IMR-90 (cell line): ENCODE measurements around the gene PRKAG2. TPM values are rescaled to one million over a fixed set of nuclear protein-coding genes. Genes with fewer than 3 reads are reported as not detected.

Experiments
- ATAC-seq: fragments of 200-7000 bp; cut with Tn5 transposase; 2 replicates; pipeline ENCODE4 v1.9.1; 2020; ENCODE audit warnings: low read depth, mild to moderate bottlenecking, moderate library complexity
- BruUV-seq: library from RNA; stranded (reverse); fragments of 400-500 nt; replicated peaks from 2 replicates; lab custom pipeline; 2021; lab: Mats Ljungman, UMichigan
- CTCF ChIA-PET: fragments of 300-600 bp; formaldehyde crosslinking; extraction: SDS; loops from one replicate; lab custom pipeline; 2021; ENCODE audit warnings: antibody characterized with exemption; lab: Yijun Ruan, JAX
- POLR2A ChIA-PET: fragments of 300-600 bp; sonication (Branson Sonifier 250); formaldehyde crosslinking; loops from one replicate; lab custom pipeline; 2022; ENCODE audit warnings: antibody characterized with exemption; ENCODE audit not compliant: unreplicated experiment; lab: Charles Lee
- DNase-seq: peaks from one replicate; pipeline ENCODE4 v3.0.0; 2013
- H2AFZ ChIP-seq: replicated peaks from 2 replicates; pipeline ENCODE3; 2013; ENCODE audit warnings: low read length, mild to moderate bottlenecking; ENCODE audit not compliant: poor library complexity
- H2AK5ac ChIP-seq: 2 replicates; pipeline ENCODE4 v1.6.1; 2013; ENCODE audit warnings: low read depth, low read length, inconsistent platforms
- H2AK9ac ChIP-seq: replicated peaks from 2 replicates; pipeline ENCODE3; 2013; ENCODE audit warnings: mild to moderate bottlenecking, low read depth, low read length, moderate library complexity; ENCODE audit not compliant: poor library complexity
- H2BK120ac ChIP-seq: 2 replicates; pipeline ENCODE4 v1.6.1; 2013; ENCODE audit warnings: low read depth, low read length, inconsistent platforms
- H2BK15ac ChIP-seq: 3 replicates; pipeline ENCODE4 v1.6.1; 2013; ENCODE audit warnings: low read depth, low read length, inconsistent platforms
- H2BK20ac ChIP-seq: 2 replicates; pipeline ENCODE4 v1.6.1; 2013; ENCODE audit warnings: low read depth, mild to moderate bottlenecking, inconsistent platforms, low read length, moderate library complexity
- H2BK5ac ChIP-seq: 2 replicates; pipeline ENCODE4 v1.6.1; 2013; ENCODE audit warnings: mild to moderate bottlenecking, low read depth, low read length, inconsistent platforms; ENCODE audit not compliant: poor library complexity, severe bottlenecking
- H3K14ac ChIP-seq: replicated peaks from 2 replicates; pipeline ENCODE4 v1.6.1; 2013; ENCODE audit warnings: low read depth, low read length, inconsistent platforms
- H3K18ac ChIP-seq: 2 replicates; pipeline ENCODE4 v1.6.1; 2013; ENCODE audit warnings: low read depth, low read length, control low read depth
- H3K23ac ChIP-seq: 2 replicates; pipeline ENCODE4 v1.6.1; 2013; ENCODE audit warnings: low read depth, low read length, inconsistent platforms
- H3K27ac ChIP-seq: 2 replicates; pipeline ENCODE4 v1.5.1; 2013; ENCODE audit warnings: mild to moderate bottlenecking, control low read depth, low read length; ENCODE audit not compliant: insufficient read depth
- H3K27me3 ChIP-seq: 2 replicates; pipeline ENCODE4 v1.6.1; 2013; ENCODE audit warnings: low read length; ENCODE audit not compliant: control insufficient read depth, insufficient read depth
- H3K36me3 ChIP-seq: 2 replicates; pipeline ENCODE4 v1.6.1; 2013; ENCODE audit warnings: low read length, mixed read lengths; ENCODE audit not compliant: control insufficient read depth, insufficient read depth
- H3K4ac ChIP-seq: 2 replicates; pipeline ENCODE4 v1.6.1; 2013; ENCODE audit warnings: low read depth, low read length, inconsistent platforms
- H3K4me1 ChIP-seq: 2 replicates; pipeline ENCODE4 v1.6.1; 2013; ENCODE audit warnings: low read length, mixed read lengths; ENCODE audit not compliant: control insufficient read depth, insufficient read depth
- H3K4me2 ChIP-seq: 2 replicates; pipeline ENCODE4 v1.6.1; 2013; ENCODE audit warnings: low read depth, mild to moderate bottlenecking, control low read depth, low read length, moderate library complexity
- H3K4me3 ChIP-seq: 2 replicates; pipeline ENCODE4 v1.5.1; 2013; ENCODE audit warnings: low read depth, mild to moderate bottlenecking, control low read depth, low read length, moderate library complexity; ENCODE audit not compliant: insufficient read depth
- H3K56ac ChIP-seq: 2 replicates; pipeline ENCODE4 v1.6.1; 2013; ENCODE audit warnings: low read length, inconsistent platforms; ENCODE audit not compliant: insufficient read depth; ENCODE audit errors: extremely low read depth
- H3K79me1 ChIP-seq, 2 experiments: 2 replicates each; pipeline ENCODE4 v1.6.1; 2013; ENCODE audit warnings: low read length in 2 of 2, inconsistent platforms in 1 of 2, low read depth in 1 of 2
- H3K9ac ChIP-seq: 2 replicates; pipeline ENCODE4 v1.6.1; 2013; ENCODE audit warnings: low read depth, low read length, control low read depth
- H3K9me1 ChIP-seq: 2 replicates; pipeline ENCODE4 v1.6.1; 2013; ENCODE audit warnings: low read length, inconsistent platforms; ENCODE audit not compliant: insufficient read depth
- H3K9me3 ChIP-seq: 2 replicates; pipeline ENCODE4 v1.6.1; 2013; ENCODE audit warnings: low read length; ENCODE audit not compliant: control insufficient read depth, insufficient read depth
- H4K20me1 ChIP-seq: 2 replicates; pipeline ENCODE4 v1.6.1; 2013; ENCODE audit warnings: low read length, inconsistent platforms; ENCODE audit not compliant: insufficient read depth
- H4K5ac ChIP-seq: 2 replicates; pipeline ENCODE4 v1.6.1; 2013; ENCODE audit warnings: mild to moderate bottlenecking, low read depth, low read length, control low read depth
- H4K8ac ChIP-seq, 2 experiments: 2 replicates each; pipeline ENCODE4 v1.6.1; 2013; ENCODE audit warnings: low read depth in 2 of 2, low read length in 2 of 2, control low read depth in 1 of 2, inconsistent platforms in 1 of 2
- H4K91ac ChIP-seq: 2 replicates; pipeline ENCODE4 v1.6.1; 2013; ENCODE audit warnings: low read depth, low read length, inconsistent platforms; ENCODE audit not compliant: insufficient read depth
- CEBPB ChIP-seq: IDR thresholded peaks from 2 replicates; pipeline ENCODE4 v1.6.1; 2012; ENCODE audit warnings: low read depth, low read length, improper control_type of control experiment
- CHD1 ChIP-seq: IDR thresholded peaks from 2 replicates; pipeline ENCODE4 v1.6.1; 2012; ENCODE audit warnings: low read depth, low read length, improper control_type of control experiment
- MAFK ChIP-seq: IDR thresholded peaks from 2 replicates; pipeline ENCODE4 v1.6.1; 2012; ENCODE audit warnings: low read depth, low read length, improper control_type of control experiment
- NFE2L2 ChIP-seq: fragments of 150-350 bp; IDR thresholded peaks from 2 replicates; pipeline ENCODE4 v1.6.1; 2016; ENCODE audit warnings: low read depth, mild to moderate bottlenecking, low read length
- POLR2A ChIP-seq: IDR thresholded peaks from 2 replicates; pipeline ENCODE4 v1.6.1; 2012; ENCODE audit warnings: mild to moderate bottlenecking, low read depth, low read length
- RAD21 ChIP-seq: IDR thresholded peaks from 2 replicates; pipeline ENCODE4 v1.6.1; 2012; ENCODE audit warnings: low read length, improper control_type of control experiment
- WGBS, 2 experiments: methylation state at CpG; one replicate each; pipeline versions ENCODE4 v1.1.5 to v1.1.7; 2013; ENCODE audit warnings: missing lambda C conversion rate in 2 of 2; ENCODE audit not compliant: insufficient read length in 1 of 2; ENCODE audit errors: extremely low coverage in 2 of 2; 5-methylcytosine and 5-hydroxymethylcytosine counted together
- dilution Hi-C: fragments of 300-500 bp; cut with HindIII; formaldehyde crosslinking; loops from one replicate; pipeline ENCODE4 v1.14.3; 2018; ENCODE audit warnings: low sequenced_read_pairs; ENCODE audit not compliant: unreplicated experiment
- in situ Hi-C: fragments of 300-500 bp; cut with MboI; formaldehyde crosslinking; loops from 3 replicates; pipeline ENCODE4 v1.14.3; 2019; ENCODE audit warnings: low sequenced_read_pairs, inconsistent platforms, mixed read lengths
- intact Hi-C: fragments of 100-400 bp; cut with micrococcal nuclease; formaldehyde crosslinking; loops from 2 replicates; pipeline ENCODE4 v1.10.0; 2022
- polyA plus RNA-seq, 3 experiments: library from polyadenylated mRNA; depleted of rRNA; stranded (reverse); fragments of >200 nt; gene quantifications; 2 replicates each; pipeline ENCODE4 v1.2.3, GENCODE V29; 2012; ENCODE audit warnings: low replicate concordance in 1 of 3
- total RNA-seq: library from RNA; depleted of rRNA; stranded (reverse); fragments of >200 nt; gene quantifications from 2 replicates; pipeline ENCODE4 v1.2.3, GENCODE V29; 2012

Gene PRKAG2
- total and polyA plus RNA-seq, 2 of the 4 experiments (the other 2 are of a cell fraction) = 15.4 to 21.6 TPM

GRCh38 chr7:151764056-151764920, 112.6 kb downstream of the PRKAG2 start:
- no TSS peak for BruUV-seq
- WGBS, 2 experiments = 74% methylated on average over 3 of the region's 13 CpGs; no CpG with 5 or more reads in 1 of the 2 experiments
- H3K4ac ChIP-seq = no peak overlapping the region
- in situ Hi-C loops (loop anchor here (25.0 kb wide), 2 partner anchors 302 to 402 kb away; no protein-coding TSS in a partner anchor), intact Hi-C loops (no loop called here), dilution Hi-C loops (no loop called here)
- H2BK120ac ChIP-seq = no peak overlapping the region
- no peak overlapping the region for H3K4me2 ChIP-seq
- H3K9me3 ChIP-seq = peaks cover 3% of the 10 kb centered on the region; the same call in 1 of the 2 replicates
- H3K4me1 ChIP-seq = no peaks in the 10 kb centered on the region
- H4K20me1 ChIP-seq = no peaks in the 10 kb centered on the region; the same call in 1 of the 2 replicates
- no peaks in the 10 kb centered on the region for H3K9me1 ChIP-seq
- TF ChIP-seq POLR2A (no peak), CHD1 (no peak), RAD21 (no peak), NFE2L2 (no peak), MAFK (no peak), CEBPB (no peak)
- H2AK5ac ChIP-seq = no peak overlapping the region
- no peak overlapping the region for H3K27ac ChIP-seq
- ChIA-PET CTCF (no interaction called here), POLR2A (no interaction called here)
- no peak overlapping the region for H4K5ac ChIP-seq
- DNase-seq (no peak), ATAC-seq (no peak)
- H3K9ac ChIP-seq = no peak overlapping the region
- H3K4me3 ChIP-seq = no peak overlapping the region
- H2AK9ac ChIP-seq = no peak overlapping the region
- H3K36me3 ChIP-seq = no peaks in the 10 kb centered on the region
- no peak overlapping the region for H4K91ac ChIP-seq
- H3K79me1 ChIP-seq = no peaks in the 10 kb centered on the region
- H3K18ac ChIP-seq = no peak overlapping the region
- no peak overlapping the region for H3K23ac ChIP-seq
- H2BK20ac ChIP-seq = no peak overlapping the region
- H3K56ac ChIP-seq = no peak overlapping the region
- no peak overlapping the region for H3K14ac ChIP-seq
- H4K8ac ChIP-seq = no peak overlapping the region
- H3K27me3 ChIP-seq = peaks cover 70% of the 10 kb centered on the region
- H2BK15ac ChIP-seq = no peak overlapping the region
- peak overlapping the region; percentile 8 for H2AFZ ChIP-seq
- no peak overlapping the region for H2BK5ac ChIP-seq
